Ishikawa (cell line): ENCODE results near the gene PNPLA6.

ENCODE experiments used
- CEBPB ChIP-seq: IDR thresholded peaks from 2 replicates; pipeline ENCODE4 v1.6.1; 2012
- CREB1 ChIP-seq: IDR thresholded peaks from 2 replicates; pipeline ENCODE4 v1.6.1; 2012; ENCODE audit warnings: low read depth
- MAX ChIP-seq: IDR thresholded peaks from 2 replicates; pipeline ENCODE4 v1.6.1; 2012
- NFIC ChIP-seq: IDR thresholded peaks from 2 replicates; pipeline ENCODE4 v1.6.1; 2012
- RAD21 ChIP-seq: IDR thresholded peaks from 2 replicates; pipeline ENCODE4 v1.6.1; 2012; ENCODE audit warnings: low read depth
- TAF1 ChIP-seq: IDR thresholded peaks from 2 replicates; pipeline ENCODE4 v1.6.1; 2012; ENCODE audit warnings: low read depth, mild to moderate bottlenecking
- USF1 ChIP-seq: IDR thresholded peaks from 2 replicates; pipeline ENCODE4 v1.6.1; 2012
- ZBTB7A ChIP-seq: IDR thresholded peaks from 2 replicates; pipeline ENCODE4 v1.6.1; 2012; ENCODE audit warnings: low read depth

GRCh38 chr19:7597689-7598088, 62.2 kb downstream of the PNPLA6 start:
- TF ChIP-seq MAX: no peak
- TF ChIP-seq ZBTB7A: no peak
- TF ChIP-seq RAD21: no peak
- TF ChIP-seq USF1: no peak
- TF ChIP-seq TAF1: no peak
- TF ChIP-seq NFIC: no peak
- TF ChIP-seq CREB1: no peak
- no peak for TF ChIP-seq CEBPB
